GM19351 (cell line): ENCODE measurements around the gene ANGEL2.
A peak's percentile ranks its signal among the peaks of the same experiment; 100 is the strongest.
"Not testable (repeated sequence)": the region's sequence is repeated elsewhere in the genome, so short reads cannot be mapped to it uniquely, and the experiment has no call there.

Experiments used
- ATAC-seq: cut with Tn5 transposase; IDR thresholded peaks from one replicate; pipeline ENCODE4 v1.9.1; 2021; ENCODE audit warnings: mild to moderate bottlenecking, moderate library complexity; ENCODE audit not compliant: unreplicated experiment

ANGEL2 gene

GRCh38 chr1:213019450-213019849 is 3.8 kb upstream of the ANGEL2 start:
- ATAC-seq: no peak

DNA sequence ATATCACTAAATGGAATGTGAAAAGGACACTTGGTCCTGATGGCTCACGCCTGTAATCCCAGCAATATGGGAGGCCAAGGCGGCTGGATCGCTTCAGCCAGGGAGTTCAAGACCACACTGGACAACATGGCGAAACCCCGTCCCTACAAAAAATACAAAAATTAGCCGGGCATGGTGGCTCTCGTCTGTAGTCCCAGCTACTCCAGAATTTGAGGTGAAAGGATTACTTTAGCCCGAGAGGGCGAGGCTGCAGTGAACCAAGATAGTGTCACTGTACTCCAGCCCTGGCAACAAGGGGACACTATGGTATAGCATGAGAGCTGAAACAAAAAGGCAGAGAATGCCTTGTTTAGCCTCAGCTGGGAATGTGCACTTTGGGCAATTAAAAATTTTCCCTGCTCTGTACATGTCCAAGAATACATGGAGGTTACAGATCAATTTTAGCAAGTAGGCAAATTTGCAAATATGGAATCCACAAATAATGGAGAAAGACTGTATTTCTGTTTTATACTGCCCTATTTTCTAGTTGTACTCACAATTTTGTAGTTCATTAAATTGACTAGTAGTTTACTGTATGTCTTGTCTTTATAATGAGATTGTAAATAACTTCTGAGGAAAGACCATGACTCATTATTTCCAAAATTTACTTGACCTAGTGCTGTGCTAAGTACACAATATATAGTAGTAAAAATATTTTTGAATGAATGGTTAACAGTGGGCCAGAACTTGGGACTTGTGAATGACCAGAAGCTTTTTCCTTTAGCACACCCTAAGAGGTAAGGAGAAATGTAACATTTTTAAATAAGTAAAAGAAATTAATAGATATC is 2.0 kb upstream of the ANGEL2 start:
- ATAC-seq: no peak

DNA sequence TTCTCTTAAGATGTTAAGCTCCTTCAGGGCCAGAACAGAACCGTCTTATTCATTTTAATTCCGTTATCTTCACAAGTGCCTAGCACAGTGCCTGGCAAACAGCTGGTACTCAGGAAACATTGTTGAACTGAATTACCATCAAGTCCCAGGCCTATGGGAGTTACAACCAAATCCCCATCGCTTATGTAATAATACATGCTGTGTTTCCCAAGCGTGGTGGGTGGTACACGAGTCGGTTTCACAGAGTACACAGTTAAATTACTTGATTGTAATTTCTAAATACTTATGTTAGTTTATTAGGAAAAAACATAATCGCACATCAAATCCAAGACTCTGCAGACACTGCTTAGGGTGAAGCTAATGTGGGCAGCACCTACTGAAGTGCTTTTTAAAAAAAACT is 1.0 kb downstream of the ANGEL2 start:
- ATAC-seq: no peak

- peak; percentile 97 for ATAC-seq
These were observed 7.1 kb downstream of the ANGEL2 start for GRCh38 chr1:213008564-213008963.

DNA sequence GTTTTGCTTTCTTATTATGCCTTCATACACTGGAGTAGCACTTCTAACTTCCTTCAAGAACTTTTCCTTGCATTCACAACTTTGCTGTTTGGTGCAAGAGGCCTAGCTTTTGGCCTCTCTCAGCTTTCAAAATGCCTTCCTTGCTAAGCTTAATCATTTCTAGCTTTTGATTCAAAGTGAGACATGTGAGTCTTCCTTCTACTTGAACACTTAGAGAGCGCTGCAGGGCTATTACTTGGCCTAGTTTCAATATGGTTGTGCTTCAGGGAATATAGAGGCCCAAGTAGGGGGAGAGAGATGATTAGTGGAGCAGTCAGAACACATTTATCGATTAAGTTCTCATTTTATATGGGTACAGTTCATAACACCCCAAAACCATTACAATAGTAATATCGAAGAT is 12.4 kb downstream of the ANGEL2 start:
- peak; percentile 69 for ATAC-seq

DNA sequence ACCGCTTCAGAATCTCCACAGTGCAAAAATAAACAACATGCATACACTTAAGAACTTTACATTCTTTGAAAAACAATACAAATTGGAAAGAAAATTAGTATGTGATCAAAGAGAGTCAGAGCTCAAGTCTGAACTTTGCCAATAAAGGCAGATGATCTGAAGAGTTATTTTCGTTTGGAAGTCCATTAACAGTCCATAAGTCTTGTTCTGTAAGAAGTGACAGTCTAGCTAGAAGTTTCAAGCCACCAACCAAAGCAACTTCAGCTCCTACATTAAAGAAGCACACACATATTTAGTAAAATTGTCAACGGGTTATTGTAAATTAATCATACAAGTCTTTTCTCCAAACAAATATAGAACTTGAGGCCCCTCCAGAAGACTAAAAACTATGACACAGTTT is 20.7 kb downstream of the ANGEL2 start:
- no peak for ATAC-seq

GRCh38 chr1:212993960-212994359 is 21.7 kb downstream of the ANGEL2 start:
- not testable (repeated sequence) for ATAC-seq

- ATAC-seq: no peak
These were observed 25.4 kb downstream of the ANGEL2 start for GRCh38 chr1:212990276-212990675.

GRCh38 chr1:212987702-212988322 is 27.9 kb downstream of the ANGEL2 start:
- ATAC-seq: no peak

GRCh38 chr1:212986551-212986950 is 29.1 kb downstream of the ANGEL2 start:
- no peak for ATAC-seq

DNA sequence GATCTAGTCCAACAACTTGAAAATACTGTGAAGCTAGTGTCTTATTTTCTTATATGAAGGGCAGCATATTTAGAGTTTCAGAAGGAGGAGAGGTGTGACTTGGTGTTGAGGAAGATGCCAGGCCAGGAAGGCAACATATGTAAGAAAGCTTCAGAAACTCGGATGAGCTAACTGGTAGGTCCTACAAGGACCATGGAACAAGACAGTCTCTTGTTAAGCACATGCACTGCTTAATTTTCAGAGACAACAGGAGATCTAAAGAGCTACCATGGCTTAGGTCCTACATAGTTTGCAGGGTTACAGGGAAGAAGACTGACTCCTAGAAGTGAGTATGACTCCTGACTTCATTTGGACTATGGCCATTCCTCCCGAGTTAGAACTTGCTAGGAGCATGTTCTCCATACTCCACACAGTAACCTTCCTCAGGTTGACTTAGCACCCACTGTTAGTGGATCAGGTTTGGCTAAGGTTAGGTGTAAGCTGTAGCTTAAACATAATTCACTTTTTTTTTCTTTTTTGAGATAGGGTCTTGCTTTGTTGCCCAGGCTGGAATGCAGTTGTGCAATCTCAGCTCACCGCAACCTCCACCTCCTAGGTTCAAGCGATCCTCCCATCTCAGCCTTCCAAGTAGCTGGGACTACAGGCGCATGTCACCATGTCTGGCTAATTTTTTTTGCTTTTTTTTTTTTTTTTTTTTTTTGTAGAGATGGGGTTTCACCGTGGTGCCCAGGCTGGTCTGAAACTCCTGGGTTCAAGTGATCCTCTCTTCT is 31.0 kb downstream of the ANGEL2 start:
- no peak for ATAC-seq

- no peak for ATAC-seq
These were observed 32.2 kb downstream of the ANGEL2 start for GRCh38 chr1:212983482-212983881.

- ATAC-seq: no peak
These were observed 33.1 kb downstream of the ANGEL2 start for GRCh38 chr1:212982430-212983152.

GRCh38 chr1:212981571-212982328 is 33.9 kb downstream of the ANGEL2 start:
- peak; percentile 13 for ATAC-seq

DNA sequence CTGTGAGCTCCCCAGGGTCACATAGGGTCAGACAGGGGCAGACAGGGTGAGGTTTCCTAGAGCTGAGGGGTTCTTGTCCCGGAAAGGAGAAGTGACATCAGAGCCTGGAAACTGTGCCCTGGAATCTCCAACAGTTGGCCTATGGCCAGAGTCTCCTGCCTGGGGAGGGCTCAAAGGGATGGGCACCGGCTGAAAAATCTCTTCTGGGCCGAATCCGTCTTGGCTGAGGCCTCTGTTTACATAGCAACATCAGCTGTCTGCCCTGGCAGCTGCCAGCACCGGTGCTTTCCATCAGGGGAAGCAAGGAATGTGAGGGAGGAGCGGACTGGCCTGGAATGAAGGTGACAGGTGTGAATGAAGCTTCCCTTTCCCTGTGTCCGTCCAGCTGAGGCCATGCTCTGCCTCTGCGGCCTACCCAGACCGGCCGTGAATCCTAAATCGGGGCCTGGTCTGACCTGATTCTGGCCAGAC is 34.6 kb downstream of the ANGEL2 start:
- no peak for ATAC-seq

DNA sequence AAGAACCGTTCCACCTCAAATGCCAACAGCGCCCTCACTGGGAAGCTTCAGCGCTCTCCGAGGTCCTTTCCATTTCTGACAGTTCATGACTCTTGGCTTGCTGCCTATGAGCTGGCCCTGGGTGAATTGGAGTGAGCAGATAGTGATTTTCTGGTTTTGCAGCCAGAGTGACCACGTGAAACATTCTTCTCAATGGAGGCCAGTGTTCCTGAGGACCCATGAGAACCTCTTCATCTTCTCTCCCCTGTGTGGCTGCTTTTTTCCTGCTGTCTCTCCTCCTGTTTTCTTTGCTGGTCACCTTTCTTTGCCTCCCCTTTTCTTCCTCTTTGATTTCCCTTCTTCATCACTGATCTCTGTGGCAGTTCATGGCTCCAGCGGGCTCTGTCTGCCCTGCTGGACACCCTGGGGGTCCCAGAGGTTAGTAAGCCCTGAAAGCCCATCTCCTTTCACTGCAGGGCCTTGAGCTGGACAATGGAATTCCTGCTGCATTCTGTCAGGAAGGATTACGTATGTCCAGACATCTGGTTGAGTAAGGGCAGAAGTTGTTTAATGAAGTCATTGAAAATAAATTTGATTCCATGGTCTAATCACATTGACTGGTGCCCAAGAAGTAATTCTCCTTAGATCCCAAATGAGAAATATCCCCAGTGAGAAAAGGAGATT is 35.4 kb downstream of the ANGEL2 start:
- peak; percentile 0 for ATAC-seq

DNA sequence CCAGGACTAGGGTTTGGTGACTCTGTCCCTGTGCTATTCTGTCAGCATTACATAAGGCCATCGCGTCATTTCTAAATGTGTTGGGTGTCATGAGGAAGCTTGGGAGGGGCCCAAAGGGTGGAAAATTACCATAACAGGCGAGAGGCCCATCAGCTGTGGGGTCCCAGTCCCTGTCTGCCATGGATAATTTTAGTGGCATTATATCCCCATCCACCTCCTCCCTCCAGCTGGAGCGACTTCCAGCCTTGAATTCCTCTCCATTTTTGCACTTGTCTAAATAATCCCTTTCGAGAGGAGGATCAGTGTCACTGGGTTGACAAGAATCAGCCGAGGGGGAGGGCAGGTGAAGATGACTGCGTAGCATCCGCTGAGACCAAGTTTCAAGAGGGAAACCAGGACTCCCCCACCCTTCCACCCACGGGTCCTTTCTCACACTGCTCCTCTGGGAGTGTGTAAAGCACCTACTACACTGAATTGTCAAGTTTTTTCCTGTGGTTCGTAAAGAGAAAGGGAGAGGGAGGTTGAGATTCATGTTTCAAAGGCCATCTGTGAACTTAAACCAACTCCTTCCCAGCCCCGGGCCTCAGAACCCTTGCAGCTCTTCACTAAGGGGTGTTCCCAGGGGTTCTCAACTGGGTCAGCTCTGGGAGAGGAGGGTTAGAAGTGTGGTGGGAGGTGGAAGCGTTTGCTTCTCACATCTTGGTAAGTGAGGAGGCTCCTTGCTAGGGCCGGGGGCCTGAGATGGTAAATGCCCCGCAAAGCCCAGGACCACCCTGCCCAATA is 36.1 kb downstream of the ANGEL2 start:
- peak; percentile 81 for ATAC-seq

- ATAC-seq: peak; percentile 51
These were observed 37.7 kb downstream of the ANGEL2 start for GRCh38 chr1:212977781-212978645.
